Dermis blood vessel endothelial cell (primary cell): ENCODE data around the gene ZNF319. TPM values are rescaled to one million over a fixed set of nuclear protein-coding genes. Genes with fewer than 3 reads are reported as not detected.
"Not testable (repeated sequence)": the region's sequence is repeated elsewhere in the genome, so short reads cannot be mapped to it uniquely, and the experiment has no call there.

ENCODE experiments used
- DNase-seq: peaks from one replicate; pipeline ENCODE4 v3.0.0; 2010
- total RNA-seq: library from RNA; depleted of rRNA; stranded (reverse); fragments of >200 nt; gene quantifications from 2 replicates; pipeline ENCODE4 v1.2.3, GENCODE V29; 2014

ZNF319 gene
- total RNA-seq, 1 donor from 2014 or later: 3.4 TPM

DNA sequence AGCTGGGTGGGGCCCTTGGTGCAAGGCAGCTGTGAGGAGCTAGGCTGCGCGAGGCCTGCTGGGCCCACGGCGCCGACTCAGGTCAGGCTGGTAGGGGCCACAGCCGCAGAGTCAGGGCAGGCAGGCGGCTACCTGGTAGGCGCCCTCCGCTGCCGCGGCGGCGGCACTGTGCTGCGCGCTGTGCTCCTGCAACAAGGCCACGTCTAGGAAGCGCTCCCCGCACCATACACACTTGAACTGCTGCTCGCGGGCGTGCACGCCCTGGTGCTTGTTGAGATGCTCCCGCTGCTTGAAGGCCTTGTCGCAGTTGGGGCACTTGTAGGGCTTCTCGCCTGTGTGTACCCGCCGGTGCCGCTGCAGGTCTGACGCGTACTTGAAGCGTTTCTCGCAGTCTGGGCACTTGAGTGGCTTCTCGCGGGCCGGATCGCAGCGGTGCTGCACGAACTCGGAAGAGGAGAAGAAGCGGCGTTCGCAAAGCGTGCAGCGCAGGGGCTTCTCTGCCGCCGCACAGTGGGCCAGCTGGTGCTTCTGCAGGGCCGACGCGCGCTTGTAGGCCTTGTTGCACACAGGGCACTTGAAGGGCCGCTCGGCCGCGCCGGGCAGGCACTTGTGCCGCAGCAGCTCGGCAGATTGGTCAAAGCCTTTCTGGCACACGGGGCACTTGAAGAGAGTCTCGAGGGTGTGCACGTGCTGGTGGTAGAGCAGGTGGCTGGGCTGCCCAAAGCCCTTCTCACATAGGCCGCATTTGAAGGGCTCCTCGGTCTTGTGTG, 3.9 kb downstream of the ZNF319 start:
- DNase-seq: no peak

DNA sequence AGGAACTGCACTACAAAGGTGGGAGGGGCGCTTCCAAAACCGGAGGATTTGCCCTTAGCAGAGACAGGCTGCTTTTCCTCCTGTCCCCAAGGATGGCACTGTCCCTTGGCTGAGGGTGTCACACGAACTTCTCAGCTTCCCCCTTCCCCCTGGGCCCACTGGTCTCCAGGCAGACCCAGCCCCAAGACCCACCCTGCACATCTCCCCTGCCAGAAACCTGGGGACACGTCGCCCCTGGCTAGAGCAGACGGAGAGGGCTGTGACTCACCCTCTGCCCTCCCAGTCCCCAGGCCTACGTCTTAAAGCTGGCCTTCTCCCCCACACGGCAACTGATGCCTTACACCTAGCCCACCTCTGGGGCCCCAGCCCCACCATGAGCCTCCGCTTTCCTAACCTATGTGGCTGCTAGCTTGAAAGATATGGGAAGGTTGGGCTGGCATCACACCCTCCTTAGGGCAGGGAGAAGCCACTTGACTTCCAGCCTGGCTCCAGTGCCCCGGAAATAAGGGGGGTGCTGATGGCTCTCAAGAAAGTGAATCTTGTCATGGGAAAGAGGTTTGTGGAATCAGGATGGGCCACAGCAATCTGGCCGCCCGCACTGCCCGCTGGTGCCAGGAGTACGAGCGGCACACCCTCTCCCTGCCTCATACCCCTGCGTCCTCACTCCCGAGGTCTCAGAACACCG, 4.6 kb downstream of the ZNF319 start:
- no peak for DNase-seq

- peak; percentile 69 for DNase-seq
Measured at GRCh38 chr16:57994778-57995177, 5.7 kb downstream of the ZNF319 start.

DNA sequence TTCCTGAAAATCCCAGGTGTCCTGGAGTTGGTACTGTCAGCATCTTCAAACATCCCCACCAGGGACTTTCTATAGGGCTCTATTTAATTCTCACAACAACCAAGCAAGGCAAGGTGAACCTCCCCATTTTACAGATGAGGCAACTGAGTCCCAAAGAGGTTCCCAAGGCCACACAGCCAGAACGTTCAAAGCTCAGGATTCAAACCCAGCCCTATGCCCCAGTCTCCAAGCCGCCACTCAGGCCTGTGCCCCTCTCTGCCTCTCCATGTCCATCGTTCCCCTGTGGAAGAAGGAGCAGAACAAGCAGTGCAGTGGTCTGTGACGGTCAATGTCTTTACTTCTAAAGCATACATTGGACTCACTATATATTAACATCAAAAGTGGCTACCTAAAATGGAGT, 6.1 kb downstream of the ZNF319 start:
- no peak for DNase-seq

GRCh38 chr16:57993897-57994296, 6.6 kb downstream of the ZNF319 start:
- DNase-seq: no peak

DNA sequence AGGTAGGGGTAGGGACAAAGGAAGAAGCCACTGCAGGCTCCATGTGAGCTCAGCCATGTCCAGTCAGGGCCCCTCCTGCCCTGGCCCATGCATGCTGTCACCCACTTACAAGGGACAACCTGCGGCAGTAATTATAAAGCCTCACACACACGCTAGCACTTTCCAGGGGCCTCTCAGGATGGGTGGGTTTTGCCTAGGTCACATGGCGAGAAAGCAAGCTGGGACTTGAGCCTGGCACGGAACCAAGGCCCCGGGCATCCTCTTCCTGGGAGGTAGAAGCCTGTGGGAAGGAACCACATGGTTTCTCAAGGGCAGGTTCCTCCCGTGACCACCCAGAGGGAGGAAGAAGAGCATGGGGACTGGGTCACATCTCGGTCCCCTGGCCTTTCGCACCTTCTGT, 7.0 kb downstream of the ZNF319 start:
- no peak for DNase-seq

- DNase-seq: no peak
Measured at GRCh38 chr16:57992084-57992483, 8.4 kb downstream of the ZNF319 start.

DNA sequence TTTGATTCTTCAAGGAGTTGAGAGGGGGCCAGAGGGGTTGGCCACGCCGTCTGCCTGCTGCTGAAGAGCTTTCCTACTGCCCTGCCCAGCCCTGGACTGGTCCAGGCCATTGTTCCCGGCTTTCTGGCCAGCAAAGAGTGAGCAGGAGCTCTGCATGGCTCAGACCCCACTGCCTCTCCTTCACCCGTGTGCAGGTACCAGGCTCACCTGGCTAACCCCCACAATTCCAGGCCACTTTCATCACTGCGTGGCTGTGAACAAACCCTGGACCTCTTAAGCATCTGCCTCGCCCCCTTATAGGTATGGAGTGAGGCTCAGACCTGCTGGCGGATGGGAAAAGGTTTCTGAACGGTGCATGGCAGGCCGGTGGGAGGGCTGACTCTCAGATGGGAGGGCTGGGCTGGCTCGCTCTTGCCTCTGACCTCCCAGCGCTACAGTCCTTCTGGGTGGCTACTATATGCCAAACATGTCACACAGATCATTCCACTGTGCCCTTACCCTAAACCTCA, 8.9 kb downstream of the ZNF319 start:
- no peak for DNase-seq

DNA sequence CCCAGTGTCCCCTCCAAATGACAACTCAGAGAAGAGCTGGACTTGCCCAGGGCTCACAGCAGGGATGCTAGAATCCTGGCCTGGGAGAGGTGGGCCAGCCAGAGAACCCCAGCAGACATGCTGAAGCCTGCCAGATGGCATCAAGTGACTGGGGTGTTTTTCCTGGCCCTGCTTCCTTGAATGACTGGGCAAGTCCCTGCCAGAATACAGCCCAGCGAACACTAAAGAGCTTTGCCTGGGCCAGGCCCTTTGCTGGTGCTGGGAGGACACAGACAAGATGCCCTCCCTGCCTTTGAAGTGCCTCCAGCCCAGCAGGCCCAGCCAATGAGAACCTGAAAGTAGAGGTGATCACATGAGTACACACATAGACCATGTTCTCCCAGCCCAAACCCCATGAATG, 11.5 kb downstream of the ZNF319 start:
- DNase-seq: no peak

DNA sequence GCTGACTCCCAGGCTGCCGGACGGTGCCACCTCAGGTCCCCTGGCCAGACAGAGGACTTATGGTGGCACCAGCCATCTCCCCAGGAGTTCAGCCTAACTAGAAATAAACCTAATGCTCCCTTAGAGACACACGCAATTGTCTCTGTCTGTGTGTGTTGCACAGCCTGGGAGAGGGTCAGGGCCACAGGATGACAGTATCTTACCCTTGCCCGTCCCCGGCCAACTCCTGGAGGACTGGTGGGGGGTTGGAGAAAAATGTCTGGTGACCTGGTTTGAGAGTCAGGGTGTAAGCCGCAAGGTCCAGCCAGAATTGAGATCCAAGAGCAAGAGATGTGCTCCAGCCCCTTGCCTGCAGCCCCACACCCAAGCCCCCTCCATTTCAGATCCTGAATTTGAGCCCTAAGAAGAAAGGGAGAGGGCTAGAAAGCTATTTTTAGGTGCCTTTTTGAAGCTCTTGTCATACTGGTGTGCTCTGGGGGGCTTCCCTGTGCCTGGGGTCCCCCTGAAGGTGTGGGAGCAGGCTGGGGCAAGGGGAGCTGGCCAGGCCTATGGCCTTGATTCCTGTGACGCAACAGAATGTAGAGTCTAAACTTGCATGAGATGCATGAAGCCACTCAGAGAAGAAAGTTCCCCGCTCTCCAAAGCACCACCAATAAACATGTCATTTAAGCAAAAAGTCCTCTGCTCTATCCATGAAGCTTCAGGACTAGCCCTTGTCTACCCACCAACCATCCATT, 12.9 kb downstream of the ZNF319 start:
- no peak for DNase-seq

- no peak for DNase-seq
Measured at GRCh38 chr16:57986196-57986595, 14.3 kb downstream of the ZNF319 start.

DNA sequence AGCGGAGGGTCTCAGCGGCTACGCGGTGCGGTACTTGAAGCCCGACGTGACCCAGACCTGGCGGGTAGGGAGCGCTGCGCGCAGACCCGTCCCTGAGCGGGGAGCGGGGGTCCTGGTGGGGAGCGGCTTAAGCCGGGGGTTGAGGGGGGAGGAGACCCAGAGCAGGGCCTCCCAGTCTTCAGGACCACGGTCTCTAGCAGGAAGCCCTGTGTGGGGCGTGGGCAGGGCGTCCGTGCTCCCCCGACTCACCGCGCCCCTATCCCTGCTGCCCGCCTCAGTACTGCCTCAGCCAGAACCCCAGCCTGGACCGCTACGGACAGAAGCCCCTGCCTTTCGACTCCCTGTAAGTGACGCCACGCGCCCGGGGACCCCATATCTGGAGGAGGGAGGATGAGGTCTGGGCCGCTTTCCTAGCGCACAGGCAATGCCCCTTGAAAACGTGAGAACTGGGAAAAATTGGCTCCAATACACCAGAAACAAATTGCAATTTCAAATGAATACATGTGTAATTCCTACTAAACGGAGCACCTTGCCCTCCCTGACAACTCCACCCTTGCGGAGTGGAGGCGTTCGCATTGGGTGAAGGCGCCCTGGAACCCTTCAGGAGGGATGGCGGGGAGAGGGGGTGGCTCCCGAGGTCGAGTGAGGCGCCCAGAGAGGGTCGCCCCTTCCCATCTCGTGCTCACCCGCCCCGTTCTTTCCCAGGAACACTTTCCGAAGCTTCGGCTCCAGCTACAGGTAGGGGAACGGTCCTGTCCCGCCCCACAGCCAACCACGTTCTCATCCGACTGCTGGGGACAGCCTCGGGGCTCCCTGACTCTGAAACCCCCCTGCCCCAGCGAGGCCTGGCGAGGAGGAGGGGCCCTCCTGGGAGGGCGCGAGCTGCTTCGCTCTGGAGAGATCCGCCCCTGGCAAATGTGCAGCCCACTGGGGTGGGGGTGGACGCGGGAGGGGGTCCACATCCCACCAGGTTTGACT, 15.0 kb downstream of the ZNF319 start:
- peak; percentile 7 for DNase-seq

DNA sequence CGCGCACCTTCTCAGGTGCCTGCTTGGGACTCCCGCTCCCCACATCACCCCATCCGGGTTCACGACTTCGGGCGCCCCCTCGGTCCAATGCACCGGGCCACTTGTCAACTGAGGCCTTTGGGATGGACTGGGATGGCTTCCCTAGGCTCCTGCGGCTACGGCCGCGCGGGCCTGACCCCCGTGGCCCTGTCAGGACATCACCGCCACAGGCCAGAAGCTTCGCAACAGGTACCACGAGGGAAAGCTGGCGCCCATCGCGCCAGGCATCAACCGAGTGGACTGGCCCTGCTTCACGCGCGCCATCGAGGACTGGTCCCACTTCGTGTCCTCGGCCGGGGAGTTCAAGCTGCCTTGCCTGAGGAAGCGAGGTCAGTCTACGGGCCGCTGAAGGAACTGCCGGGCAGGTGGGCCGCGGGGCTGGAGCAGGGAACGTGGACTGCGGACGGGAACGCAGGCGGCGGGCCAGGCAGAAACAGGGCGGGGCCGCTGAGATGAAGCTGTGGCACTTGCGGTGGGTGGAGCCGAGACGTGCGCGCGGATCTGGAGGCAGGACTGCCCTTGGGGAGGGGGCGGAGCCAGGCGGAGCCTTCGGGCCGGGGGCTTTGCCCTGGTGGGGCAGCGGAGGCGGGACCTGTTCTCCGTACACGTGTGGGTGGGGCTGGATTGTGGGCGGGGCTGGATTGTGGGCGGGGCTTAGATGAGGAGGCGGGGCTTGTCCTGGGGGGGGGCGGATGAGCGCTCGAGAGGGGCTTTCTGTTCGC, 15.8 kb downstream of the ZNF319 start:
- DNase-seq: peak; percentile 75

- DNase-seq: no peak
Measured at GRCh38 chr16:57982385-57982784, 18.1 kb downstream of the ZNF319 start.

DNA sequence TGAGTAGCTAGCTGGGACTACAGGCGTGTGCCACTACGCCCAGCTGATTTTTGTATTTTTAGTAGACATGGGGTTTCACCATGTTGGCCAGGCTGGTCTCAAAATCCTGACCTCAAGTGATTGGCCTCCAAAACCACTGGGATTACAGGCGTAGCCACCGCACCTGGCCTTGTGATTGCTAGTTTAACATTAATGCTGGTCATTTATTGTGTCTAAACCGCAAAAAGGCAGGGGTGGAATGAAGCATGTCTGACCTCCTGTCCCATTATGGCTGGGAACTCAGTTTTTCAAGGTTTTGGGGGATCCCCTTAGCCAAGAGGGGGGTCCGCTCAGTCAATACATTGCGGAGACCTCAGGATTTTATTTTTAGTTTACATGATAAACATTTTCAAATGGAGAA, 18.8 kb downstream of the ZNF319 start:
- no peak for DNase-seq

- no peak for DNase-seq
Measured at GRCh38 chr16:57979006-57979585, 21.4 kb downstream of the ZNF319 start.

- not testable (repeated sequence) for DNase-seq
Measured at GRCh38 chr16:57978070-57978465, 22.4 kb downstream of the ZNF319 start.

- DNase-seq: peak; percentile 7
Measured at GRCh38 chr16:57977418-57978069, 22.9 kb downstream of the ZNF319 start.

GRCh38 chr16:57976331-57976796, 24.1 kb downstream of the ZNF319 start:
- peak; percentile 8 for DNase-seq

GRCh38 chr16:57972306-57972705, 28.2 kb downstream of the ZNF319 start:
- no peak for DNase-seq
